Mesendoderm (in vitro differentiated cells): ENCODE data around the gene STOML3.

ENCODE experiments used
- DNase-seq: peaks from one replicate; pipeline ENCODE4 v3.0.0; 2013
- H2AK5ac ChIP-seq: 2 replicates; pipeline ENCODE4 v1.6.1; 2013; ENCODE audit warnings: low read length, inconsistent platforms
- H2BK120ac ChIP-seq: 2 replicates; pipeline ENCODE4 v1.6.1; 2013; ENCODE audit warnings: low read depth, mild to moderate bottlenecking, low read length, moderate library complexity, mixed read lengths
- H2BK15ac ChIP-seq: replicated peaks from 2 replicates; pipeline ENCODE4 v1.6.1; 2013; ENCODE audit warnings: low read depth, mild to moderate bottlenecking, moderate library complexity
- H2BK5ac ChIP-seq: 2 replicates; pipeline ENCODE4 v1.6.1; 2013; ENCODE audit warnings: low read length, inconsistent platforms
- H3K18ac ChIP-seq: 2 replicates; pipeline ENCODE4 v1.6.1; 2013; ENCODE audit warnings: mild to moderate bottlenecking, low read length, mixed read lengths
- H3K23ac ChIP-seq: one replicate; pipeline ENCODE4 v1.6.1; 2013; ENCODE audit warnings: low read length
- H3K27ac ChIP-seq: 2 replicates; pipeline ENCODE4 v1.5.1; 2013; ENCODE audit warnings: low read depth, mild to moderate bottlenecking, inconsistent platforms, low read length, moderate library complexity
- H3K27me3 ChIP-seq: 2 replicates; pipeline ENCODE4 v1.6.1; 2013; ENCODE audit warnings: low read length, control low read depth, mild to moderate bottlenecking, inconsistent platforms; ENCODE audit not compliant: insufficient read depth, poor library complexity
- H3K36me3 ChIP-seq: 2 replicates; pipeline ENCODE4 v1.6.1; 2013; ENCODE audit warnings: low read length, inconsistent platforms; ENCODE audit not compliant: control insufficient read depth, insufficient read depth
- H3K4ac ChIP-seq: one replicate; pipeline ENCODE4 v1.6.1; 2013; ENCODE audit warnings: low read depth, mild to moderate bottlenecking, low read length, moderate library complexity
- H3K4me1 ChIP-seq: 2 replicates; pipeline ENCODE4 v1.6.1; 2013; ENCODE audit warnings: low read depth, low read length, inconsistent platforms; ENCODE audit not compliant: control insufficient read depth
- H3K4me2 ChIP-seq: 2 replicates; pipeline ENCODE4 v1.6.1; 2013; ENCODE audit warnings: low read length
- H3K4me3 ChIP-seq: 2 replicates; pipeline ENCODE4 v1.5.1; 2013; ENCODE audit warnings: mild to moderate bottlenecking, low read length
- H3K56ac ChIP-seq: one replicate; pipeline ENCODE4 v1.6.1; 2013; ENCODE audit warnings: low read length
- H3K79me1 ChIP-seq: 2 replicates; pipeline ENCODE4 v1.6.1; 2013; ENCODE audit warnings: low read length, inconsistent platforms
- H3K79me2 ChIP-seq: 2 replicates; pipeline ENCODE4 v1.6.1; 2013; ENCODE audit warnings: mild to moderate bottlenecking, low read length; ENCODE audit not compliant: control insufficient read depth, insufficient read depth
- H3K9ac ChIP-seq: 2 replicates; pipeline ENCODE4 v1.6.1; 2013; ENCODE audit warnings: low read length, inconsistent platforms
- H4K5ac ChIP-seq: one replicate; pipeline ENCODE4 v1.6.1; 2013; ENCODE audit warnings: low read length
- H4K8ac ChIP-seq: one replicate; pipeline ENCODE4 v1.6.1; 2013; ENCODE audit warnings: low read depth, mild to moderate bottlenecking, control low read depth, low read length, moderate library complexity
- WGBS: extraction: QIAGEN DNeasy Blood & Tissue Kit; methylation state at CpG from one replicate; pipeline ENCODE4 v1.1.7; 2013; ENCODE audit warnings: low lambda C conversion rate, missing lambda C conversion rate; ENCODE audit not compliant: insufficient coverage; ENCODE audit errors: extremely low coverage; 5-methylcytosine and 5-hydroxymethylcytosine counted together

STOML3 gene

DNA sequence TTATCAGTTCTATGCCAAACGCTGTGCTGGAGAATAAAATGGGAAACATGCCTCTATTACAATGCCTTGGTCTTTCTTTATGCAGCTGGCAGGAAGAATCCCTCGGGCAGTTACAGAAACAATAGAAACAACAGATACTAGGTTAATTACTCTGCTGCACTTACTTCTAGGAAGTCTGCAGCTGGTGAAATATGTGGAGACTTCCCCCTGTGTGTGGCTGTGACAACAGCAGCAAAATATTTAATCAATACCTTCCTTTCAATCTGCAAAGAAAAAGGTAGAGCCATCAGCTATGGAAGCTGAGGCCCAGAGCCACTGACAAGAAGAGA is 9.9 kb downstream of the STOML3 start:
- no peaks in the 10 kb centered on the region for H3K4me1 ChIP-seq
- no peak overlapping the region for H2BK15ac ChIP-seq
- H2AK5ac ChIP-seq: no peak overlapping the region
- peak; percentile 59 for DNase-seq
- H3K4me3 ChIP-seq: no peak overlapping the region
- H2BK5ac ChIP-seq: no peak overlapping the region
- WGBS: no CpG with 5 or more reads among the region's 2 CpGs
- H3K9ac ChIP-seq: no peak overlapping the region
- H3K18ac ChIP-seq: no peak overlapping the region
- H3K27ac ChIP-seq: no peak overlapping the region
- no peak overlapping the region for H2BK120ac ChIP-seq
- H3K27me3 ChIP-seq: no peaks in the 10 kb centered on the region
- no peak overlapping the region for H4K8ac ChIP-seq
- no peak overlapping the region for H4K5ac ChIP-seq
- H3K4me2 ChIP-seq: no peak overlapping the region
- H3K79me2 ChIP-seq: no peaks in the 10 kb centered on the region
- H3K36me3 ChIP-seq: no peaks in the 10 kb centered on the region
- H3K56ac ChIP-seq: no peak overlapping the region
- H3K79me1 ChIP-seq: no peaks in the 10 kb centered on the region
- no peak overlapping the region for H3K23ac ChIP-seq
- no peak overlapping the region for H3K4ac ChIP-seq

DNA sequence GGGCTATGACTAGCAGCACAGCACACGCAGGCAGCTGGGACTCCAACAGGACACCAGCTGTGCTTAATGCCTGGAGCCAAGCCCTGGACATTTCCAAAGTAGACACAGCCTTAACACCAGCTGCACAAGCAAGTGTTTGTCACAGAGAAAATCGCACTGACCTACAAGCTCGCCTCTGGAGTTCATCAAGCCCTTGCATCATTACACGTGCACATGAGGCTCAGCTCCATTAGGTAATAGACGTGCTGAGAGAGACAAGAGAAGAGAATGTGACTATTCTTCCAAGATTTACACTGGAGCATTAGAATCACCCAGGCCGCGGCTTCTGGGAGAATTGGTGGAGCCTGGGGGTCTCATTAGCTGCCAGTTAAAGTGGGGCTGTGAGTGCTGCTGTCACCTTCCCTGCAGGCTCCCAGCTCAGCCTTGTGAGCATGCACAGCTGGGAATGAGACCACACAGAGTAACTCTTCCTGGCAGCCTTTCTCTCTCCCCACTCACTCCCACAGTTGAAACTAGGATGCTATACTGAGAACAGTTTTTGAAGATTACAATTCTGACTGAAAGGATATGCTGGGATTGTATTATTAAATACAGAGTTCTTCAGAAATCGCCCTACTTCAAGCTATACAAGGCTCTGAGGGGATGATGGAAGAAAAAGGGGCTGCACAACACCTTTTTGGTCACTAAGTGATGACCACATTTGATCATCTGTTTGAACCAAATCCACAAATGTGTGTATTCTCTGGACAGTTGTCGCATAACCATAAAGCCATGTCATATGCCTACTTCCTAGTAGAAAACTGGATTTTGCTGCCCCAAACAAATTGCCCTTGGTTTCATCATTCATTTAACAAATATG is 10.5 kb downstream of the STOML3 start:
- DNase-seq: no peak
- no CpG with 5 or more reads among the region's 9 CpGs for WGBS
- H3K9ac ChIP-seq: no peak overlapping the region
- H3K79me2 ChIP-seq: no peaks in the 10 kb centered on the region
- H3K27ac ChIP-seq: no peak overlapping the region
- no peak overlapping the region for H3K4me3 ChIP-seq
- H4K8ac ChIP-seq: no peak overlapping the region
- no peak overlapping the region for H3K56ac ChIP-seq
- H3K79me1 ChIP-seq: no peaks in the 10 kb centered on the region
- no peak overlapping the region for H2BK15ac ChIP-seq
- no peaks in the 10 kb centered on the region for H3K36me3 ChIP-seq
- H3K27me3 ChIP-seq: no peaks in the 10 kb centered on the region
- no peak overlapping the region for H3K4ac ChIP-seq
- H4K5ac ChIP-seq: no peak overlapping the region
- H3K4me1 ChIP-seq: no peaks in the 10 kb centered on the region
- no peak overlapping the region for H3K4me2 ChIP-seq
- no peak overlapping the region for H3K23ac ChIP-seq
- no peak overlapping the region for H2BK5ac ChIP-seq
- no peak overlapping the region for H3K18ac ChIP-seq
- no peak overlapping the region for H2BK120ac ChIP-seq
- no peak overlapping the region for H2AK5ac ChIP-seq

DNA sequence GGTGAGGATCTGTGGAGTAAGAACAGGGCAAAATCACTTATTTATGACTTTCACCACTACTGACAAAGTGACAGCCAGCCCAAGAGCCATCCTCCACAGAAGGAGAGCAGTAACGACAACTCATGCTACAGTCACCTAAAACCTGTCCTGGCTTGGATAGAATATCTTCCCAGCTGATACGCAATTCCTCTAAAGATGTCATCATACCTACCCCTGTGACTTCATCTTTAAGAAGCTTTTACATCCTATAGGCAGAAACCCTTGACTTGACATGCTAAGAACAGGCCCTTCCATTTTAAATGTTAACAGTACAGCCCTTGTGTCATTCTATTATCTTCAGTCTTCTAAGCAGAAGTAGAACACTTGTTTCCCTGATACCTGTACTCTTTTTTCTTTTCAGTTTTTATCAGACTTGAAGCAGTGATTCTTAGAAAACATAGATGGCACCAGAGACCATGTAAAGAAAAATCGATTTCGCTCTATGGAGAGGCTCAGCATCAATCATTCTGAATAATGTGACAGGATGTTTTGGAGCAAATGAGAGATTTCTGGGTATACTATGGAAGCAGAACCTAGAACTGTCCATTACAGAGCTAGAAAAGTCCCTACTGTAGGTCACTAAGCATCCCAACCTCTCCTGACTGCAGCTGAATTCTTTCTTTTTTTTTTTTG is 20.1 kb downstream of the STOML3 start:
- Histone ChIP-seq H4K8ac (no peak overlapping the region), H3K27me3 (no peaks in the 10 kb centered on the region), H3K36me3 (no peaks in the 10 kb centered on the region), H2BK15ac (no peak overlapping the region), H3K27ac (no peak overlapping the region), H3K4me1 (no peaks in the 10 kb centered on the region), H3K79me2 (no peaks in the 10 kb centered on the region), H4K5ac (no peak overlapping the region), H2BK120ac (no peak overlapping the region), H3K79me1 (no peaks in the 10 kb centered on the region), H2AK5ac (no peak overlapping the region), H3K4ac (no peak overlapping the region), H2BK5ac (no peak overlapping the region), H3K23ac (no peak overlapping the region), H3K4me2 (no peak overlapping the region), H3K18ac (no peak overlapping the region), H3K56ac (no peak overlapping the region), H3K4me3 (no peak overlapping the region), H3K9ac (no peak overlapping the region)
- no CpG with 5 or more reads among the region's 4 CpGs for WGBS
- peak; percentile 57 for DNase-seq

DNA sequence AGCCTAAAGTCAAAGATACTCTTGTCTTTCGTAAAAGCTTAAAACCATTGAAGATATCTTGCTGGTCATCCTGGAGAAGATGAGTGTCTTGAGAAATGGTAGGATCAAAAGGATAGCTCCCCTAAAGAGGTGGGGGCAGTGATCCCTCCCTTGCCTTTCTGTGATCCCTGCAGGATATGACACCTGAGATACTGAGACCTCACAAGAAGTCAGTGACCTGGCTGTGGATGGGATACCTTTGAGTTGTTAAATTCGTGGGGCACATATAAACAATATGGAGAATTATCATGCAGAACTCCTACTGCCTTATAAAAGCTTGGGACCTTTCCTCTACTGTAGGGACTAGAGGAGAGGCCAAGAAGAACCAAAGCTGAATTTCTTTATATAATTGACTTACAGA is 21.4 kb downstream of the STOML3 start:
- no CpG with 5 or more reads among the region's 2 CpGs for WGBS
- H3K36me3 ChIP-seq: no peaks in the 10 kb centered on the region
- H2BK15ac ChIP-seq: no peak overlapping the region
- H3K79me2 ChIP-seq: no peaks in the 10 kb centered on the region
- H3K23ac ChIP-seq: no peak overlapping the region
- no peak overlapping the region for H3K56ac ChIP-seq
- H2AK5ac ChIP-seq: no peak overlapping the region
- no peak overlapping the region for H4K8ac ChIP-seq
- no peaks in the 10 kb centered on the region for H3K79me1 ChIP-seq
- no peaks in the 10 kb centered on the region for H3K4me1 ChIP-seq
- no peak overlapping the region for H4K5ac ChIP-seq
- no peaks in the 10 kb centered on the region for H3K27me3 ChIP-seq
- no peak overlapping the region for H3K4ac ChIP-seq
- H2BK120ac ChIP-seq: no peak overlapping the region
- H3K9ac ChIP-seq: no peak overlapping the region
- no peak overlapping the region for H3K18ac ChIP-seq
- DNase-seq: no peak
- H2BK5ac ChIP-seq: no peak overlapping the region
- H3K4me2 ChIP-seq: no peak overlapping the region
- H3K4me3 ChIP-seq: no peak overlapping the region
- no peak overlapping the region for H3K27ac ChIP-seq

DNA sequence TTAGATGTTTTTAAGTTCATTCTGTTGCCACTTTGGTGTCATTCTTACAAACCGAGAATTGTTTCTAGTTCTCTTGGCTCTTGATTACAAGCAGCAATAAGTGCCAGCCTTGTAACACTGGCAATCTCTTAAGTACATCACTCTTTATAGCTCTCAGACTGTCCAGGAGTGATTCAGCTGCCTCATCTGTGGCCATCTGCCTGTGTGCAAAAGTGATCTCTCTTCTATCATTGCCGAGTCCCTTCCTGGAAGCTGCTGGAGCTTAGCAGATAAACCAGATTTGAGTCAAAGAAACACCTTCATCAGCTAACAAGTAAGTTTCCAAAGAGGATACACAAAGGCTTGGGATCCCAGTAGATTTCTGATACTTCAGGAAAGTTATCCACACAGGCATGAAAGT is 23.2 kb downstream of the STOML3 start:
- H3K79me1 ChIP-seq: no peaks in the 10 kb centered on the region
- no peak for DNase-seq
- no peak overlapping the region for H3K23ac ChIP-seq
- H4K8ac ChIP-seq: no peak overlapping the region
- H3K9ac ChIP-seq: no peak overlapping the region
- no peak overlapping the region for H4K5ac ChIP-seq
- no peak overlapping the region for H3K18ac ChIP-seq
- no peaks in the 10 kb centered on the region for H3K4me1 ChIP-seq
- no peak overlapping the region for H3K27ac ChIP-seq
- no peak overlapping the region for H3K4me2 ChIP-seq
- no peaks in the 10 kb centered on the region for H3K79me2 ChIP-seq
- no peak overlapping the region for H2BK15ac ChIP-seq
- no peak overlapping the region for H3K4me3 ChIP-seq
- no peaks in the 10 kb centered on the region for H3K36me3 ChIP-seq
- WGBS: no CpG with 5 or more reads among the region's 2 CpGs
- H3K56ac ChIP-seq: no peak overlapping the region
- no peak overlapping the region for H3K4ac ChIP-seq
- no peak overlapping the region for H2BK5ac ChIP-seq
- no peak overlapping the region for H2BK120ac ChIP-seq
- H3K27me3 ChIP-seq: no peaks in the 10 kb centered on the region
- no peak overlapping the region for H2AK5ac ChIP-seq
